Neural cell (in vitro differentiated cells): ENCODE data around the gene WDR81.

Experiments used
- EP300 ChIP-seq: fragments of 450-650 bp; conservative IDR thresholded peaks from 2 replicates; pipeline ENCODE4 v1.6.1; 2014; ENCODE audit warnings: antibody characterized with exemption, mild to moderate bottlenecking, moderate library complexity; ENCODE audit not compliant: poor library complexity, severe bottlenecking
- EZH2 ChIP-seq: fragments of 200-600, 300-800 bp; shearing (Covaris generic), sonication (generic); IDR thresholded peaks from 2 replicates; pipeline ENCODE4 v1.6.1; 2014; ENCODE audit warnings: antibody characterized with exemption, low read length, borderline replicate concordance, mild to moderate bottlenecking; ENCODE audit not compliant: insufficient read depth, poor library complexity, severe bottlenecking
- POLR2AphosphoS5 ChIP-seq: IDR thresholded peaks from 2 replicates; pipeline ENCODE4 v1.6.1; 2012
- TAF1 ChIP-seq: IDR thresholded peaks from 2 replicates; pipeline ENCODE4 v1.6.1; 2012; ENCODE audit warnings: low read depth
- TF ChIP-seq, protein P1 (sequence below): fragments of 450-650 bp; IDR thresholded peaks from 2 replicates; pipeline ENCODE4 v1.5.1; 2014; ENCODE audit warnings: antibody characterized with exemption, mild to moderate bottlenecking, moderate library complexity; ENCODE audit not compliant: poor library complexity, severe bottlenecking
- TF ChIP-seq, protein P2 (sequence below): IDR thresholded peaks from 2 replicates; pipeline ENCODE4 v1.6.1; 2012; ENCODE audit warnings: borderline replicate concordance

DNA sequence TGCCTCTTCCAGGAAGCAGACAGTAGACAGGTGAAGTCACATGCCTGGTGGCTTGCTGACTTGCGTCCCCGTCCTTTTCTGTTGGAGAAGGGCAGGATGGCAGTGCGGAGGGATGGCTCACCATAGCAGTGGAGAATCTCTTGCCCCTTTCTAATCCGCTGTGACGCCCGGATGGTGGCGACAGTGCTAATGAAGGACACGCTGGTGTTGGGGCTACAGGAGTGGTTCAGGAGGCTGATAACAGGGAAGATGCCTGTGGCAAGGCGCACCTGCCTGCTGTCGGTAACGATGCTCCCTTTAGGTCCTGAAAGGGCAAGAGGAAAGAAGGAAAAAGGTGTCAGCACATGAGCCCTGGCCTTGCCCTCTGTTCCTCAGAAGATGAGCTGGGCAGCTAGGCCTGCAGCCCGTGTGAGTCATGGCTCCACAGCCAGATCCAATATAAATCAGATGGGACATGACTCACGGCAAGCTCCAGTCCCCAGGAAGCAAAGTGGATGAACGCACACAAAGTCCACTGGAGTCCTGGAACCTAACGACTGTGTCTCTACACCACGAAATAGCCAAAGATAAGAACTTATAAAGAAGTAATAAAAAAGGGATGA is 62.9 kb downstream of the WDR81 start:
- TF ChIP-seq, protein P1, sequence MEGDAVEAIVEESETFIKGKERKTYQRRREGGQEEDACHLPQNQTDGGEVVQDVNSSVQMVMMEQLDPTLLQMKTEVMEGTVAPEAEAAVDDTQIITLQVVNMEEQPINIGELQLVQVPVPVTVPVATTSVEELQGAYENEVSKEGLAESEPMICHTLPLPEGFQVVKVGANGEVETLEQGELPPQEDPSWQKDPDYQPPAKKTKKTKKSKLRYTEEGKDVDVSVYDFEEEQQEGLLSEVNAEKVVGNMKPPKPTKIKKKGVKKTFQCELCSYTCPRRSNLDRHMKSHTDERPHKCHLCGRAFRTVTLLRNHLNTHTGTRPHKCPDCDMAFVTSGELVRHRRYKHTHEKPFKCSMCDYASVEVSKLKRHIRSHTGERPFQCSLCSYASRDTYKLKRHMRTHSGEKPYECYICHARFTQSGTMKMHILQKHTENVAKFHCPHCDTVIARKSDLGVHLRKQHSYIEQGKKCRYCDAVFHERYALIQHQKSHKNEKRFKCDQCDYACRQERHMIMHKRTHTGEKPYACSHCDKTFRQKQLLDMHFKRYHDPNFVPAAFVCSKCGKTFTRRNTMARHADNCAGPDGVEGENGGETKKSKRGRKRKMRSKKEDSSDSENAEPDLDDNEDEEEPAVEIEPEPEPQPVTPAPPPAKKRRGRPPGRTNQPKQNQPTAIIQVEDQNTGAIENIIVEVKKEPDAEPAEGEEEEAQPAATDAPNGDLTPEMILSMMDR, result no peak
- no peak for TF ChIP-seq EZH2
- TF ChIP-seq, protein P2, sequence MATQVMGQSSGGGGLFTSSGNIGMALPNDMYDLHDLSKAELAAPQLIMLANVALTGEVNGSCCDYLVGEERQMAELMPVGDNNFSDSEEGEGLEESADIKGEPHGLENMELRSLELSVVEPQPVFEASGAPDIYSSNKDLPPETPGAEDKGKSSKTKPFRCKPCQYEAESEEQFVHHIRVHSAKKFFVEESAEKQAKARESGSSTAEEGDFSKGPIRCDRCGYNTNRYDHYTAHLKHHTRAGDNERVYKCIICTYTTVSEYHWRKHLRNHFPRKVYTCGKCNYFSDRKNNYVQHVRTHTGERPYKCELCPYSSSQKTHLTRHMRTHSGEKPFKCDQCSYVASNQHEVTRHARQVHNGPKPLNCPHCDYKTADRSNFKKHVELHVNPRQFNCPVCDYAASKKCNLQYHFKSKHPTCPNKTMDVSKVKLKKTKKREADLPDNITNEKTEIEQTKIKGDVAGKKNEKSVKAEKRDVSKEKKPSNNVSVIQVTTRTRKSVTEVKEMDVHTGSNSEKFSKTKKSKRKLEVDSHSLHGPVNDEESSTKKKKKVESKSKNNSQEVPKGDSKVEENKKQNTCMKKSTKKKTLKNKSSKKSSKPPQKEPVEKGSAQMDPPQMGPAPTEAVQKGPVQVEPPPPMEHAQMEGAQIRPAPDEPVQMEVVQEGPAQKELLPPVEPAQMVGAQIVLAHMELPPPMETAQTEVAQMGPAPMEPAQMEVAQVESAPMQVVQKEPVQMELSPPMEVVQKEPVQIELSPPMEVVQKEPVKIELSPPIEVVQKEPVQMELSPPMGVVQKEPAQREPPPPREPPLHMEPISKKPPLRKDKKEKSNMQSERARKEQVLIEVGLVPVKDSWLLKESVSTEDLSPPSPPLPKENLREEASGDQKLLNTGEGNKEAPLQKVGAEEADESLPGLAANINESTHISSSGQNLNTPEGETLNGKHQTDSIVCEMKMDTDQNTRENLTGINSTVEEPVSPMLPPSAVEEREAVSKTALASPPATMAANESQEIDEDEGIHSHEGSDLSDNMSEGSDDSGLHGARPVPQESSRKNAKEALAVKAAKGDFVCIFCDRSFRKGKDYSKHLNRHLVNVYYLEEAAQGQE, result no peak
- no peak for TF ChIP-seq POLR2AphosphoS5
- no peak for TF ChIP-seq TAF1
- TF ChIP-seq EP300, result no peak
